HEK293 (cell line): ENCODE results near the gene CMAS.

ENCODE experiments used
- CTCF ChIA-PET: fragments of 350-600 bp; formaldehyde crosslinking; extraction: SDS; loops from one replicate; lab custom pipeline; 2021; ENCODE audit warnings: antibody characterized with exemption; lab: Yijun Ruan, JAX
- POLR2A ChIA-PET: fragments of 300-600 bp; formaldehyde crosslinking; extraction: SDS; loops from one replicate; lab custom pipeline; 2020; ENCODE audit warnings: antibody characterized with exemption, inconsistent platforms; lab: Yijun Ruan, JAX
- H3K27ac ChIP-seq: fragments of 200-500 bp; sonication (Bioruptor generic); 2 replicates; pipeline ENCODE4 v1.5.1; 2014; ENCODE audit warnings: low read depth, low read length, control low read depth, inconsistent platforms; ENCODE audit errors: extremely low read depth
- H3K36me3 ChIP-seq, 2 experiments: fragments of 200-500 bp in 1 of 2; sonication (Bioruptor generic) in 1 of 2; 1 replicate in 1 of 2; 2 replicates in 1 of 2; pipeline ENCODE4 v1.5.1; 2014 to 2017; ENCODE audit warnings: inconsistent platforms in 2 of 2, low read length in 2 of 2; ENCODE audit not compliant: control insufficient read depth in 2 of 2, insufficient read depth in 1 of 2
- H3K4me1 ChIP-seq: fragments of 200-500 bp; sonication (Bioruptor generic); 2 replicates; pipeline ENCODE4 v1.5.1; 2014; ENCODE audit warnings: mild to moderate bottlenecking, low read length, inconsistent platforms; ENCODE audit not compliant: control insufficient read depth, insufficient read depth
- H3K4me3 ChIP-seq: 2 replicates; pipeline ENCODE4 v1.5.1; 2011; ENCODE audit warnings: low read depth, mild to moderate bottlenecking, control low read depth, low read length, moderate library complexity
- H3K9me3 ChIP-seq: fragments of 200-500 bp; sonication (Bioruptor generic); 2 replicates; pipeline ENCODE4 v1.5.1; 2014; ENCODE audit warnings: low read depth, low read length, inconsistent platforms; ENCODE audit not compliant: control insufficient read depth, insufficient read depth
- BCL11B ChIP-seq: fragments of 450-650 bp; formaldehyde crosslinking; IDR thresholded peaks from 2 replicates; pipeline ENCODE4 v1.5.1; 2016; ENCODE audit warnings: low read depth, missing biosample characterization, missing genetic modification characterization
- HOXC10 ChIP-seq: sonication (generic); formaldehyde crosslinking; IDR thresholded peaks from 2 replicates; pipeline ENCODE4 v1.8.1; 2023; ENCODE audit warnings: mild to moderate bottlenecking, missing genetic modification reagents
- HOXD13 ChIP-seq: sonication (generic); formaldehyde crosslinking; IDR thresholded peaks from 2 replicates; pipeline ENCODE4 v1.8.0; 2022; ENCODE audit warnings: missing genetic modification reagents, borderline replicate concordance
- KLF1 ChIP-seq: fragments of 450-650 bp; formaldehyde crosslinking; IDR thresholded peaks from 2 replicates; pipeline ENCODE4 v1.5.1; 2016; ENCODE audit warnings: missing biosample characterization, missing genetic modification characterization
- KLF16 ChIP-seq: fragments of 450-650 bp; formaldehyde crosslinking; IDR thresholded peaks from 2 replicates; pipeline ENCODE4 v1.5.1; 2017; ENCODE audit warnings: missing biosample characterization, missing genetic modification characterization
- KLF7 ChIP-seq: fragments of 450-650 bp; formaldehyde crosslinking; IDR thresholded peaks from 2 replicates; pipeline ENCODE4 v1.5.1; 2016; ENCODE audit warnings: missing biosample characterization, missing genetic modification characterization, borderline replicate concordance
- KLF8 ChIP-seq: fragments of 450-650 bp; formaldehyde crosslinking; IDR thresholded peaks from 2 replicates; pipeline ENCODE4 v1.5.1; 2016; ENCODE audit warnings: missing biosample characterization, missing genetic modification characterization
- PRDM1 ChIP-seq: fragments of 450-650 bp; formaldehyde crosslinking; IDR thresholded peaks from 2 replicates; pipeline ENCODE4; 2016; ENCODE audit warnings: missing biosample characterization, missing genetic modification characterization
- SP7 ChIP-seq: fragments of 450-650 bp; formaldehyde crosslinking; IDR thresholded peaks from 2 replicates; pipeline ENCODE4 v1.5.1; 2016; ENCODE audit warnings: missing biosample characterization, missing genetic modification characterization
- ZBTB17 ChIP-seq: fragments of 450-650 bp; formaldehyde crosslinking; IDR thresholded peaks from 2 replicates; pipeline ENCODE4 v1.5.1; 2016; ENCODE audit warnings: missing biosample characterization, missing genetic modification characterization
- ZBTB8A ChIP-seq: fragments of 450-650 bp; formaldehyde crosslinking; IDR thresholded peaks from 2 replicates; pipeline ENCODE4 v1.5.1; 2016; ENCODE audit warnings: missing biosample characterization, missing genetic modification characterization
- ZEB2 ChIP-seq: fragments of 450-650 bp; formaldehyde crosslinking; IDR thresholded peaks from 2 replicates; pipeline ENCODE4 v1.5.1; 2016; ENCODE audit warnings: missing biosample characterization, missing genetic modification characterization
- ZNF132 ChIP-seq: fragments of 450-650 bp; formaldehyde crosslinking; IDR thresholded peaks from 2 replicates; pipeline ENCODE4 v1.5.1; 2017; ENCODE audit warnings: missing biosample characterization, missing genetic modification characterization, borderline replicate concordance
- ZNF138 ChIP-seq: fragments of 450-650 bp; formaldehyde crosslinking; IDR thresholded peaks from 2 replicates; pipeline ENCODE4 v1.5.1; 2016; ENCODE audit warnings: missing biosample characterization, missing genetic modification characterization, borderline replicate concordance
- ZNF184 ChIP-seq: fragments of 450-650 bp; IDR thresholded peaks from 2 replicates; pipeline ENCODE4 v1.5.1; 2018; ENCODE audit warnings: missing biosample characterization, mild to moderate bottlenecking, missing genetic modification characterization
- ZNF239 ChIP-seq: fragments of 450-650 bp; formaldehyde crosslinking; IDR thresholded peaks from 2 replicates; pipeline ENCODE4 v1.5.1; 2016; ENCODE audit warnings: missing biosample characterization, missing genetic modification characterization
- ZNF24 ChIP-seq: fragments of 450-650 bp; formaldehyde crosslinking; IDR thresholded peaks from 2 replicates; pipeline ENCODE4 v1.5.1; 2016; ENCODE audit warnings: missing biosample characterization, missing genetic modification characterization
- ZNF335 ChIP-seq: fragments of 450-650 bp; formaldehyde crosslinking; conservative IDR thresholded peaks from 2 replicates; pipeline ENCODE4 v1.5.1; 2016; ENCODE audit warnings: missing biosample characterization, missing genetic modification characterization
- ZNF350 ChIP-seq: fragments of 450-650 bp; formaldehyde crosslinking; IDR thresholded peaks from 2 replicates; pipeline ENCODE4 v1.5.0; 2017; ENCODE audit warnings: missing biosample characterization, mild to moderate bottlenecking, missing genetic modification characterization
- ZNF394 ChIP-seq: fragments of 450-650 bp; formaldehyde crosslinking; IDR thresholded peaks from 2 replicates; pipeline ENCODE4 v1.5.1; 2016; ENCODE audit warnings: missing biosample characterization, missing genetic modification characterization, mild to moderate bottlenecking, moderate library complexity, borderline replicate concordance
- ZNF404 ChIP-seq: fragments of 450-650 bp; formaldehyde crosslinking; IDR thresholded peaks from 2 replicates; pipeline ENCODE4 v1.5.1; 2017; ENCODE audit warnings: missing biosample characterization, missing genetic modification characterization
- ZNF426 ChIP-seq: fragments of 450-650 bp; formaldehyde crosslinking; IDR thresholded peaks from 2 replicates; pipeline ENCODE4 v1.5.1; 2017; ENCODE audit warnings: missing biosample characterization, missing genetic modification characterization, mild to moderate bottlenecking, inconsistent platforms, moderate library complexity
- ZNF544 ChIP-seq: fragments of 450-650 bp; formaldehyde crosslinking; IDR thresholded peaks from 2 replicates; pipeline ENCODE4 v1.5.0; 2017; ENCODE audit warnings: missing biosample characterization, missing genetic modification characterization
- ZNF548 ChIP-seq: fragments of 450-650 bp; formaldehyde crosslinking; IDR thresholded peaks from 2 replicates; pipeline ENCODE4 v1.5.1; 2016; ENCODE audit warnings: missing biosample characterization, missing genetic modification characterization
- ZNF560 ChIP-seq: fragments of 450-650 bp; formaldehyde crosslinking; IDR thresholded peaks from 2 replicates; pipeline ENCODE4 v1.5.1; 2017; ENCODE audit warnings: missing biosample characterization, missing genetic modification characterization, borderline replicate concordance
- ZNF664 ChIP-seq: fragments of 450-650 bp; formaldehyde crosslinking; IDR thresholded peaks from 2 replicates; pipeline ENCODE4 v1.5.1; 2016; ENCODE audit warnings: missing biosample characterization, missing genetic modification characterization
- ZNF76 ChIP-seq: fragments of 450-650 bp; formaldehyde crosslinking; IDR thresholded peaks from 2 replicates; pipeline ENCODE4; 2016; ENCODE audit warnings: low read depth, missing biosample characterization, missing genetic modification characterization, borderline replicate concordance
- ZNF791 ChIP-seq: fragments of 450-650 bp; formaldehyde crosslinking; IDR thresholded peaks from 2 replicates; pipeline ENCODE4 v1.5.1; 2016; ENCODE audit warnings: missing biosample characterization, missing genetic modification characterization
- ZXDB ChIP-seq: fragments of 450-650 bp; formaldehyde crosslinking; IDR thresholded peaks from 2 replicates; pipeline ENCODE4 v1.5.1; 2016; ENCODE audit warnings: missing biosample characterization, missing genetic modification characterization
- TF ChIP-seq, protein P1 (sequence below): fragments of 450-650 bp; formaldehyde crosslinking; IDR thresholded peaks from 2 replicates; pipeline ENCODE4 v1.5.1; 2017; ENCODE audit warnings: missing biosample characterization, missing genetic modification characterization
- TF ChIP-seq, protein P2 (sequence below): fragments of 450-650 bp; formaldehyde crosslinking; optimal IDR thresholded peaks from 2 replicates; pipeline ENCODE3; 2016; ENCODE audit warnings: missing biosample characterization, mild to moderate bottlenecking, missing genetic modification characterization
- TF ChIP-seq, protein P3 (sequence below): fragments of 450-650 bp; formaldehyde crosslinking; IDR thresholded peaks from 2 replicates; pipeline ENCODE4 v1.5.1; 2016; ENCODE audit warnings: missing biosample characterization, missing genetic modification characterization
- TF ChIP-seq, protein P4 (sequence below): IDR thresholded peaks from 2 replicates; pipeline ENCODE4 v1.6.1; 2011; ENCODE audit warnings: mild to moderate bottlenecking, low read depth, low read length, borderline replicate concordance

Gene CMAS

DNA sequence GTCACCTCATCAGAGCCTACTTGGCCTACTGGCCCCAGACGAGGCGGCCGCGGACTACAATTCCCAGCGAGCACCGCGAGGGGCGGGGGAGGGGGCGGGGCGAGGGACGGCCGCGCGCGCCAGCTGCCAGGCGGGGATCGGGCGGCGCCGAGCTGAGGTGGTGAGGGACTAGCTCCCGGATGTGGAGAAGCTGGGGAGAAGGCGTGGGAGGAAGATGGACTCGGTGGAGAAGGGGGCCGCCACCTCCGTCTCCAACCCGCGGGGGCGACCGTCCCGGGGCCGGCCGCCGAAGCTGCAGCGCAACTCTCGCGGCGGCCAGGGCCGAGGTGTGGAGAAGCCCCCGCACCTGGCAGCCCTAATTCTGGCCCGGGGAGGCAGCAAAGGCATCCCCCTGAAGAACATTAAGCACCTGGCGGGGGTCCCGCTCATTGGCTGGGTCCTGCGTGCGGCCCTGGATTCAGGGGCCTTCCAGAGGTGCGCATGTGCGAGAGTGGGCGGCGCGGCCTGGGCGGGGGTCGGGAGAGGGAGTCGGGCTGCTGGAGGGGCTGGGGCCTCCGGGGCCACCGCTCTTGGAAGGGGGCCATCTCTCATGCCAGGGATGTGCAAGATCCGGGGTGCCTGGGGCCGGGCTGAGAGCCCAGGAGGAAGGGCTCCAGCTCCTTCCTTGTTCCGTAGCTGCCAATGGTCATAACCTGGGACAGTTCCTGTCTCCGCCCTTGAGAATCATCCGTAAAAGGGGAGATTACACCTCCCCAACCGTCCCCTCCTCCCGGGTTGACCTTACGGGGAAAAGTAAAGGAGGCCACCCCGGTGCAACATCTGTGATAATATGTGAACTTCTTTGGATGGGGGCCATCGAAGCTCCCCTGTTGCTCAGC is at the start of gene CMAS:
CMAS (plus strand) TSS at position 129 of the 878 bp plus-strand sequence; CDS start at position 215, 86 bp downstream.
- ChIA-PET CTCF (interaction anchor here (0.6 kb wide), 1 partner anchor 51 kb away, joined by 3 read pairs; no protein-coding TSS in a partner anchor), POLR2A (no interaction called here)
- peak within 1 kb of the TSS; percentile 89; the same call in 1 of the 2 replicates for H3K27ac ChIP-seq
- TF ChIP-seq ZBTB17 (tag by site-specific recombination) (peak; percentile 65; the same call in 1 of the 2 replicates), ZNF548 (no peak), KLF7 (tag by site-specific recombination) (no peak), KLF1 (tag by site-specific recombination) (0 out of 2 replicates have a peak, but pooled peaks have one; percentile 8), HOXC10 (CRISPR knock-in tag) (0 out of 2 replicates have a peak, but pooled peaks have one; percentile 24), ZNF335 (tag by site-specific recombination) (peak; percentile 97), HOXD13 (CRISPR knock-in tag) (0 out of 2 replicates have a peak, but pooled peaks have one; percentile 19), ZNF239 (tag by site-specific recombination) (no peak), KLF8 (tag by site-specific recombination) (peak; percentile 68; the same call in 1 of the 2 replicates), ZNF76 (tag by site-specific recombination) (peak; percentile 69; the same call in 1 of the 2 replicates), ZNF791 (tag by site-specific recombination) (no peak), ZNF560 (no peak), ZNF544 (no peak), KLF16 (peak; percentile 58; the same call in 1 of the 2 replicates), BCL11B (tag by site-specific recombination) (no peak), ZEB2 (peak; percentile 51; the same call in 1 of the 2 replicates), ZNF404 (tag by site-specific recombination) (no peak), ZNF24 (tag by site-specific recombination) (0 out of 2 replicates have a peak, but pooled peaks have one; percentile 61), ZNF664 (tag by site-specific recombination) (no peak), ZXDB (tag by site-specific recombination) (peak; percentile 91), ZBTB8A (tag by site-specific recombination) (peak; percentile 76), ZNF132 (tag by site-specific recombination) (no peak), SP7 (tag by site-specific recombination) (peak; percentile 61), ZNF394 (tag by site-specific recombination) (peak; percentile 100), ZNF184 (tag by site-specific recombination) (no peak), PRDM1 (tag by site-specific recombination) (no peak), ZNF138 (tag by site-specific recombination) (no peak), ZNF350 (tag by site-specific recombination) (no peak), ZNF426 (no peak)
- TF ChIP-seq, protein P1, sequence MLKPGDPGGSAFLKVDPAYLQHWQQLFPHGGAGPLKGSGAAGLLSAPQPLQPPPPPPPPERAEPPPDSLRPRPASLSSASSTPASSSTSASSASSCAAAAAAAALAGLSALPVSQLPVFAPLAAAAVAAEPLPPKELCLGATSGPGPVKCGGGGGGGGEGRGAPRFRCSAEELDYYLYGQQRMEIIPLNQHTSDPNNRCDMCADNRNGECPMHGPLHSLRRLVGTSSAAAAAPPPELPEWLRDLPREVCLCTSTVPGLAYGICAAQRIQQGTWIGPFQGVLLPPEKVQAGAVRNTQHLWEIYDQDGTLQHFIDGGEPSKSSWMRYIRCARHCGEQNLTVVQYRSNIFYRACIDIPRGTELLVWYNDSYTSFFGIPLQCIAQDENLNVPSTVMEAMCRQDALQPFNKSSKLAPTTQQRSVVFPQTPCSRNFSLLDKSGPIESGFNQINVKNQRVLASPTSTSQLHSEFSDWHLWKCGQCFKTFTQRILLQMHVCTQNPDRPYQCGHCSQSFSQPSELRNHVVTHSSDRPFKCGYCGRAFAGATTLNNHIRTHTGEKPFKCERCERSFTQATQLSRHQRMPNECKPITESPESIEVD (tag by site-specific recombination) = no peak
- TF ChIP-seq, protein P2, sequence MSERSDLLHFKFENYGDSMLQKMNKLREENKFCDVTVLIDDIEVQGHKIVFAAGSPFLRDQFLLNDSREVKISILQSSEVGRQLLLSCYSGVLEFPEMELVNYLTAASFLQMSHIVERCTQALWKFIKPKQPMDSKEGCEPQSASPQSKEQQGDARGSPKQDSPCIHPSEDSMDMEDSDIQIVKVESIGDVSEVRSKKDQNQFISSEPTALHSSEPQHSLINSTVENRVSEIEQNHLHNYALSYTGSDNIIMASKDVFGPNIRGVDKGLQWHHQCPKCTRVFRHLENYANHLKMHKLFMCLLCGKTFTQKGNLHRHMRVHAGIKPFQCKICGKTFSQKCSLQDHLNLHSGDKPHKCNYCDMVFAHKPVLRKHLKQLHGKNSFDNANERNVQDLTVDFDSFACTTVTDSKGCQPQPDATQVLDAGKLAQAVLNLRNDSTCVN = peak; percentile 71
- TF ChIP-seq, protein P3, sequence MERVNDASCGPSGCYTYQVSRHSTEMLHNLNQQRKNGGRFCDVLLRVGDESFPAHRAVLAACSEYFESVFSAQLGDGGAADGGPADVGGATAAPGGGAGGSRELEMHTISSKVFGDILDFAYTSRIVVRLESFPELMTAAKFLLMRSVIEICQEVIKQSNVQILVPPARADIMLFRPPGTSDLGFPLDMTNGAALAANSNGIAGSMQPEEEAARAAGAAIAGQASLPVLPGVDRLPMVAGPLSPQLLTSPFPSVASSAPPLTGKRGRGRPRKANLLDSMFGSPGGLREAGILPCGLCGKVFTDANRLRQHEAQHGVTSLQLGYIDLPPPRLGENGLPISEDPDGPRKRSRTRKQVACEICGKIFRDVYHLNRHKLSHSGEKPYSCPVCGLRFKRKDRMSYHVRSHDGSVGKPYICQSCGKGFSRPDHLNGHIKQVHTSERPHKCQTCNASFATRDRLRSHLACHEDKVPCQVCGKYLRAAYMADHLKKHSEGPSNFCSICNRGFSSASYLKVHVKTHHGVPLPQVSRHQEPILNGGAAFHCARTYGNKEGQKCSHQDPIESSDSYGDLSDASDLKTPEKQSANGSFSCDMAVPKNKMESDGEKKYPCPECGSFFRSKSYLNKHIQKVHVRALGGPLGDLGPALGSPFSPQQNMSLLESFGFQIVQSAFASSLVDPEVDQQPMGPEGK (tag by site-specific recombination) = peak; percentile 90
- TF ChIP-seq, protein P4, sequence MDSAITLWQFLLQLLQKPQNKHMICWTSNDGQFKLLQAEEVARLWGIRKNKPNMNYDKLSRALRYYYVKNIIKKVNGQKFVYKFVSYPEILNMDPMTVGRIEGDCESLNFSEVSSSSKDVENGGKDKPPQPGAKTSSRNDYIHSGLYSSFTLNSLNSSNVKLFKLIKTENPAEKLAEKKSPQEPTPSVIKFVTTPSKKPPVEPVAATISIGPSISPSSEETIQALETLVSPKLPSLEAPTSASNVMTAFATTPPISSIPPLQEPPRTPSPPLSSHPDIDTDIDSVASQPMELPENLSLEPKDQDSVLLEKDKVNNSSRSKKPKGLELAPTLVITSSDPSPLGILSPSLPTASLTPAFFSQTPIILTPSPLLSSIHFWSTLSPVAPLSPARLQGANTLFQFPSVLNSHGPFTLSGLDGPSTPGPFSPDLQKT = no peak

More for the DNA sequence above, at the start of gene CMAS:
- Histone ChIP-seq H3K9me3 (no peaks in the 10 kb centered on the region), H3K4me1 (peaks cover 6% of the 10 kb centered on the region; the same call in 1 of the 2 replicates), H3K36me3 (peaks cover 5 to 12% of the 10 kb centered on the region in 2 experiments; a peak in 1 of 3 replicates), H3K4me3 (peak within 1 kb of the TSS; percentile 95)
